CD4-positive, alpha-beta T cell treated with Interleukin-4 for 1 hour (primary cell): ENCODE data around the gene KRT72.

Experiments used
- DNase-seq, 2 donors: peaks; one replicate each; pipeline ENCODE4 v3.0.0-alpha.2; 2020 to 2022

The KRT72 gene

GRCh38 chr12:52629281-52630007, 28.2 kb upstream of the KRT72 start:
- DNase-seq: no peak

GRCh38 chr12:52628841-52629240, 27.6 kb upstream of the KRT72 start:
- DNase-seq: no peak

- no peak for DNase-seq
Observed at GRCh38 chr12:52628111-52628507, 26.8 kb upstream of the KRT72 start.

GRCh38 chr12:52627395-52628110, 26.3 kb upstream of the KRT72 start:
- no peak for DNase-seq

GRCh38 chr12:52622349-52622748, 21.1 kb upstream of the KRT72 start:
- DNase-seq: no peak

- DNase-seq: no peak
Observed at GRCh38 chr12:52618866-52619265, 17.6 kb upstream of the KRT72 start.

GRCh38 chr12:52618216-52618615, 17.0 kb upstream of the KRT72 start, which contains the start of gene KRT73:
KRT73 (minus strand) TSS chr12:52618559; CDS start chr12:52618524, 35 bp downstream.
- no peak for DNase-seq

GRCh38 chr12:52617403-52617785, 16.1 kb upstream of the KRT72 start:
- DNase-seq: no peak

- DNase-seq: no peak
Observed at GRCh38 chr12:52616680-52617402, 15.6 kb upstream of the KRT72 start.

- DNase-seq: no peak
Observed at GRCh38 chr12:52615912-52616311, 14.6 kb upstream of the KRT72 start.

- no peak for DNase-seq
Observed at GRCh38 chr12:52615208-52615868, 14.1 kb upstream of the KRT72 start.

- DNase-seq: no peak
Observed at GRCh38 chr12:52614381-52615207, 13.3 kb upstream of the KRT72 start.

- DNase-seq: no peak
Observed at GRCh38 chr12:52613384-52614030, 12.2 kb upstream of the KRT72 start.

- no peak for DNase-seq
Observed at GRCh38 chr12:52612431-52613383, 11.4 kb upstream of the KRT72 start.

GRCh38 chr12:52611080-52611468, 9.8 kb upstream of the KRT72 start:
- DNase-seq: no peak

GRCh38 chr12:52608826-52609630, 7.8 kb upstream of the KRT72 start:
- DNase-seq: no peak

GRCh38 chr12:52608161-52608560, 6.9 kb upstream of the KRT72 start:
- no peak for DNase-seq

GRCh38 chr12:52607314-52607713, 6.1 kb upstream of the KRT72 start:
- DNase-seq: no peak

- DNase-seq: no peak
Observed at GRCh38 chr12:52606581-52607218, 5.4 kb upstream of the KRT72 start.
